IMR-90 (cell line): ENCODE measurements around the gene CLDN2.

ENCODE experiments used
- BHLHE40 ChIP-seq: fragments of 150-350 bp; IDR thresholded peaks from 2 replicates; pipeline ENCODE4 v1.6.1; 2016; ENCODE audit warnings: mild to moderate bottlenecking, low read depth, low read length
- CTCF ChIP-seq: conservative IDR thresholded peaks from 2 replicates; pipeline ENCODE4 v1.5.1; 2012; ENCODE audit warnings: mild to moderate bottlenecking, low read depth, low read length, improper control_type of control experiment
- MAFK ChIP-seq: IDR thresholded peaks from 2 replicates; pipeline ENCODE4 v1.6.1; 2012; ENCODE audit warnings: low read depth, low read length, improper control_type of control experiment
- MXI1 ChIP-seq: IDR thresholded peaks from 2 replicates; pipeline ENCODE4 v1.6.1; 2012; ENCODE audit warnings: low read depth, mild to moderate bottlenecking, low read length, moderate library complexity, borderline replicate concordance
- POLR2A ChIP-seq: IDR thresholded peaks from 2 replicates; pipeline ENCODE4 v1.6.1; 2012; ENCODE audit warnings: mild to moderate bottlenecking, low read depth, low read length
- SMC3 ChIP-seq: fragments of 150-350 bp; IDR thresholded peaks from 2 replicates; pipeline ENCODE4 v1.6.1; 2016; ENCODE audit warnings: low read depth, mild to moderate bottlenecking, antibody characterized with exemption, low read length, moderate library complexity
- TF ChIP-seq, protein P1 (sequence below): fragments of 150-350 bp; IDR thresholded peaks from 2 replicates; pipeline ENCODE4 v1.6.1; 2017; ENCODE audit warnings: mild to moderate bottlenecking, antibody characterized with exemption, low read length, low read depth

DNA sequence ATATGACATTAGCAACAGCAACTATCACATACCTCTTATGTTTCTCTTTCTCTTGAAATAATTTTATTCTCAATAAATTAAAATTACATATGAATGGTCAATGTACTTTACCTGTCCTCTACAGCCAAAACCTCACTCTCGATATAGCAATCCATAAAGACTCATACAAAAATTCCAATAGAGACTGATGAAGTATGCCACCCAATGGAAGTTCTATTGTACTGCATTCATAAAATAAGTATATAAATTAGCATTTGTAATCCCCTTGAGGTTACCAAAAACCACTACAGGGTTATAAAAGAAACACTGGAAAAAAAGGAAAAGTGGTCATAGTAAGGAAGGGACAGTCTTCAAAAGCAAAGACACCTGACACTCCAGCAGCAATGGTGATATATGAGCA, 32.8 kb downstream of the CLDN2 start:
- TF ChIP-seq MAFK (no peak), CTCF (peak; percentile 43), POLR2A (no peak), SMC3 (peak; percentile 55), BHLHE40 (no peak), MXI1 (no peak)
- TF ChIP-seq, protein P1, sequence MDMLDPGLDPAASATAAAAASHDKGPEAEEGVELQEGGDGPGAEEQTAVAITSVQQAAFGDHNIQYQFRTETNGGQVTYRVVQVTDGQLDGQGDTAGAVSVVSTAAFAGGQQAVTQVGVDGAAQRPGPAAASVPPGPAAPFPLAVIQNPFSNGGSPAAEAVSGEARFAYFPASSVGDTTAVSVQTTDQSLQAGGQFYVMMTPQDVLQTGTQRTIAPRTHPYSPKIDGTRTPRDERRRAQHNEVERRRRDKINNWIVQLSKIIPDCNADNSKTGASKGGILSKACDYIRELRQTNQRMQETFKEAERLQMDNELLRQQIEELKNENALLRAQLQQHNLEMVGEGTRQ = no peak
